BE2C (cell line): ENCODE data around the gene NAT9.
A peak's percentile ranks its signal among the peaks of the same experiment; 100 is the strongest.

Experiments
- DNase-seq: peaks from one replicate; pipeline ENCODE4 v3.0.0-alpha.2; 2020
- H3K27me3 ChIP-seq: fragments of 250-450 bp; sonication (Bioruptor Pico); 2 replicates; pipeline ENCODE4 v1.5.1; 2020; ENCODE audit warnings: mild to moderate bottlenecking
- H3K36me3 ChIP-seq: fragments of 250-450 bp; sonication (Bioruptor Pico); 2 replicates; pipeline ENCODE4 v1.5.1; 2020; ENCODE audit warnings: mild to moderate bottlenecking
- H3K4me1 ChIP-seq: fragments of 250-450 bp; sonication (Bioruptor Pico); 2 replicates; pipeline ENCODE4 v1.5.1; 2020
- H3K4me3 ChIP-seq: 2 replicates; pipeline ENCODE4 v1.5.1; 2011; ENCODE audit warnings: low read depth, low read length
- H3K9me3 ChIP-seq: fragments of 250-450 bp; sonication (Bioruptor Pico); 2 replicates; pipeline ENCODE4 v1.5.1; 2020
- TF ChIP-seq, protein P1 (sequence below): IDR thresholded peaks from 2 replicates; pipeline ENCODE4 v1.5.1; 2012; ENCODE audit warnings: mild to moderate bottlenecking, low read depth, low read length

NAT9 gene

DNA sequence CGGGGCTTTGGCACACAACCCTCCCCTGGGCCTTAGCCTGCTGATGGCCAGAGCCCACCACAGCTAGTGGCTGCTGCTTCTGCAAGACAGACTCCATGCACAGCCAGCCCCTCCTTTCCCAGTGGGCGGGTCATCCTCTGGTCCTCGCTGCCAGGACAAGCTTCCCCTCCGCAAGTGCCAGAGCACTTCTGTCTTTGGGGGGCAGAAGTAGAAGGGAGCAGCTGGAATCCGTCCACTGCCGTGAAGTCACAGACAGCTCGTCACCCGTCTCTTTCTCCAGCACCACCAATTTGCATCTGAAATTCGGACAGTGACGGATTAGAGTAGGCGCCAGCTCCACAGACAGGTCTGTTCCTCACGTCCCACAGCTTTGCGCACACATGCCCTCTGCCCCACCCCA, 31.3 kb upstream of the NAT9 start:
- TF ChIP-seq, protein P1, sequence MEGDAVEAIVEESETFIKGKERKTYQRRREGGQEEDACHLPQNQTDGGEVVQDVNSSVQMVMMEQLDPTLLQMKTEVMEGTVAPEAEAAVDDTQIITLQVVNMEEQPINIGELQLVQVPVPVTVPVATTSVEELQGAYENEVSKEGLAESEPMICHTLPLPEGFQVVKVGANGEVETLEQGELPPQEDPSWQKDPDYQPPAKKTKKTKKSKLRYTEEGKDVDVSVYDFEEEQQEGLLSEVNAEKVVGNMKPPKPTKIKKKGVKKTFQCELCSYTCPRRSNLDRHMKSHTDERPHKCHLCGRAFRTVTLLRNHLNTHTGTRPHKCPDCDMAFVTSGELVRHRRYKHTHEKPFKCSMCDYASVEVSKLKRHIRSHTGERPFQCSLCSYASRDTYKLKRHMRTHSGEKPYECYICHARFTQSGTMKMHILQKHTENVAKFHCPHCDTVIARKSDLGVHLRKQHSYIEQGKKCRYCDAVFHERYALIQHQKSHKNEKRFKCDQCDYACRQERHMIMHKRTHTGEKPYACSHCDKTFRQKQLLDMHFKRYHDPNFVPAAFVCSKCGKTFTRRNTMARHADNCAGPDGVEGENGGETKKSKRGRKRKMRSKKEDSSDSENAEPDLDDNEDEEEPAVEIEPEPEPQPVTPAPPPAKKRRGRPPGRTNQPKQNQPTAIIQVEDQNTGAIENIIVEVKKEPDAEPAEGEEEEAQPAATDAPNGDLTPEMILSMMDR, result no peak
- Histone ChIP-seq H3K27me3 (no peaks in the 10 kb centered on the region), H3K9me3 (no peaks in the 10 kb centered on the region), H3K4me1 (peaks cover 27% of the 10 kb centered on the region), H3K4me3 (no peak overlapping the region), H3K36me3 (peaks cover 2% of the 10 kb centered on the region; the same call in 1 of the 2 replicates)
- DNase-seq, result peak; percentile 61

DNA sequence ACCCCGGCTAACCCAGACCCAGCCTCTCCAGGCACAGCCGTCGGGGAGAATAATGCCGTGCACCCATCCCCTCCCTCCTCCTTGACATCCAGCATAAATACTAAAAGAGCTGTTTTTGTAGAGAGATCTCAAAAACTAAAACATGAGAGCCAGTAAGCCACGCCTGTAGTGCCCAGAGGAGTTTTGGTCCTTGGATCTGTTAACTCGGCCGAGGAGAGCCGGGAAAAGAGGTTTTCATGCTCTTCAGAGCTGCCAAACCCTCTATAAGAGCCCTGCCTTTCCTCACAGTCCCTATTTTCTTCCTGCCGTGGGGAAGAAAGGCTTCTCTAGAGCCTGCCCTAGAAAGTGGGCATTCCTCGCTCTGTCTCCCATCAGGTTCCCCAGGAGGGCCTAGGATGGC, 30.2 kb upstream of the NAT9 start:
- TF ChIP-seq, protein P1, result no peak
- DNase-seq, result no peak
- no peaks in the 10 kb centered on the region for H3K9me3 ChIP-seq

DNA sequence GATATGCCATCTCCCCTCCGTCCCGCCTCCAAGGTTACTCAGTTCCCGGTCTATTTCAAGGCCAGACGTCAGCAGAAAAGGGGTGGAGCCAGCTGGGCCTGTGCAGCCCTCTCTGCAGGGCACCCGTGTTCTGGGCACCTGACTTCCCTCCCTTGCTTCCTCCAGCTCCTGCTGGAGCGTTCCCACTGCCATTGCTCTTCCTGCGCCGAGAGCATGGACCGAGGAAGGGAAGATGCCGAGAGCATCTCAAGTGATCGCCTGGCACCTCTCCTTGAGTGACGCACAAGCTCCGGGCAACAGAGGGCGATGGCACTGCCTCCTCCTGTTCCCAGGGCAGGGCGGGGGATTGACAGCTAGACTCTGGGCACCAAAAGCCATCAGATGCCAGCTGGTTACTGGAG, 29.4 kb upstream of the NAT9 start:
- Histone ChIP-seq H3K4me1 (peaks cover 27% of the 10 kb centered on the region), H3K27me3 (no peaks in the 10 kb centered on the region), H3K4me3 (no peak overlapping the region), H3K36me3 (peaks cover 2% of the 10 kb centered on the region; the same call in 1 of the 2 replicates), H3K9me3 (no peaks in the 10 kb centered on the region)
- no peak for DNase-seq
- TF ChIP-seq, protein P1, result no peak

More for the DNA sequence above, 30.2 kb upstream of the NAT9 start:
- peaks cover 2% of the 10 kb centered on the region; the same call in 1 of the 2 replicates for H3K36me3 ChIP-seq
- H3K4me1 ChIP-seq, result peaks cover 27% of the 10 kb centered on the region
- H3K27me3 ChIP-seq, result no peaks in the 10 kb centered on the region
- no peak overlapping the region for H3K4me3 ChIP-seq

DNA sequence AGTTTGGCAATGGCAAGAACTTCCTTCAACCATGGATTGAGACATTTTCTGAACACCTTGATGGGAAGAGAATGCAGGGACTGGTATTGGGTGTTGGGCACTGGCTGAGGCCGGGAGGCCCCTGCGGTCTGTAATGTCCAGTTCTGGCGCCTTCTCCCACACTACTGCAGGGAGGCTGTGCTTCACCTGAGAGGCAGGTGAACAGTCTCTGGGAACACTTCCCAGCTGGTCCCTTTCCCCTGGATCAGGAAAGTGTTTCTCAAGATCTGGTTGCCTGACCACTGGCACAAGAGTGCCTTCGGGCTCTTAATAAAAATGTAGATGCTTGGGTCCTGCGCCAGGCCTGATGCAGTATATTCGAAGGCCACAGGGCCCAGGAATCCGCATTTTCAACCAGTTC, 28.5 kb upstream of the NAT9 start:
- Histone ChIP-seq H3K4me3 (no peak overlapping the region), H3K36me3 (no peaks in the 10 kb centered on the region), H3K27me3 (no peaks in the 10 kb centered on the region), H3K4me1 (peaks cover 27% of the 10 kb centered on the region), H3K9me3 (no peaks in the 10 kb centered on the region)
- TF ChIP-seq, protein P1, result no peak
- no peak for DNase-seq

DNA sequence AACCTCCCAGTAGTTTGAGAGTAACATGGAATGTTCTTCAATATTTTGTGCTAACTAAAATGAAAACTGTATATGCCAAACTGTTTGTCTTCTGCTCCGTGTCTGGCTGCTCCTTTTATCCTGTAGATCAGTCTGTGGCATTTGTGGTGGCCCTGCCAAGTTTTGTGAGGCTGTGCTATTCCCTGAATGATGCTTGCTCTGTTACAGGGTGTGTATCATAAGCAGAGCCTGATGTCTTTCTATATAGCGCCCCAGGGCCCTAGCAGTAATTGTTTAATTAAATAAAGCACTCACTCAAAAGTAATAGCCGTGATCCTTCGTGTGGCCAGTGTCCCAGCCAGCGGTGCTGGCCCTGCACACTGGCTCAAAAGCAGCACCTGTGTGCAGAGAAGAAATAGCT, 27.8 kb upstream of the NAT9 start:
- Histone ChIP-seq H3K4me3 (no peak overlapping the region), H3K9me3 (no peaks in the 10 kb centered on the region), H3K36me3 (no peaks in the 10 kb centered on the region), H3K27me3 (no peaks in the 10 kb centered on the region), H3K4me1 (peaks cover 27% of the 10 kb centered on the region)
- TF ChIP-seq, protein P1, result no peak
- peak; percentile 82 for DNase-seq

DNA sequence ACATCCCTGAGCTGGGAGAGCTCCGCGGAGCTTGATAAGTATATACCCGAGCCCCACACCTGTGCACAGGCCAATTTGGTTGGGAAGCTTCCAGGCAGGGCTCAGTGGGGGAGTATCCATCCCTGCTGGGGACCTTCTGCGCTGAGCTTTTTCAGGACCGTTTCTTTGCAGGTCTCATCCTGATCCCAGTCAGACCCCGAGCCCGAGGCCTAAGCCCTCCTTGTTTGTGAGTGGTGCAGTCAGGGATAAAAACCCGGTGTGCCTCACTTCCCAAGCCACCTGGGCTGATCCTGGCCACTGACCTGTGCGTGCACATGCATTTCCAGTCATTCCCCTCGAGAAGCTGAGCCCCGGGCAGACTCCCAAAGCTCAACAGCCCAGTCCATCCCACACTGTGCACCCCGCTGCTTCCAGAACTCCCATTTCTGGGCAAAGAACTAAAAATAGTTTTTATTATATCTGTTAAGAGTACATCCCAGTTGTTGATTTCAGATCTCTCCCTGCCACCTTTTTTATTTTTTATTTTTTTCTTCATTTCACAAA, 27.3 kb upstream of the NAT9 start:
- no peaks in the 10 kb centered on the region for H3K36me3 ChIP-seq
- no peak overlapping the region for H3K4me3 ChIP-seq
- no peaks in the 10 kb centered on the region for H3K9me3 ChIP-seq
- no peak for DNase-seq
- no peaks in the 10 kb centered on the region for H3K27me3 ChIP-seq
- H3K4me1 ChIP-seq, result peaks cover 27% of the 10 kb centered on the region
- TF ChIP-seq, protein P1, result no peak
